ENCODE results near the gene AFF1.

Gene AFF1

DNA sequence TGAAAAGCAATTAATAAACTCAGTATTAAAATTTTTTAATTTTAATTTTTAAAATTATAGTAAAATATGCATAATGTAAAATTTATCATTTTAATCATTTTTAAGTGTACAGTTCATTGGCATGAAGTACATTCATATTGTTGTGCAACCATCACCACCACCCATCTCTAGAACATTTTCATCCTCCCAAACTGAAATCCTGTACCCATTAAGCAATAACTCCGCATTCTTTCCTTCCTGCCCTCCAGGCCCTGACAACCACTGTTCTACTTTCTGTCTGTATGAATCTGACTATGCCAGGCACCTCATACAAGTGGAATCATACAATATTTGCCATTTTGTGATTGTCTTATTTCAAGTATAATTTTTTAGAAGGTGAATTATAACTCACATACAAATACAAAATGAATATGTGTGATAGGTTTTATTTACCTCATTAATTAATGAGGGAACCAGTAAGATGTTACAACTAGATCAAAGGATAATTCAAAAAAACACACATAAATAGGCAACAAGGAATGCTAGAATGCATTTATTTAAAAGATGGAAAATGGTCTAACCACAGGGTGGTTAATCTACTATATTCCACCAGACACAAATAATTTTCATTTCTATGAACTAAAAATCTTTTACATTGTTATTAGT lies 13.1 kb upstream of the AFF1 start:
- no peak for DNase-seq (ENCODE audit: low spot score)

DNA sequence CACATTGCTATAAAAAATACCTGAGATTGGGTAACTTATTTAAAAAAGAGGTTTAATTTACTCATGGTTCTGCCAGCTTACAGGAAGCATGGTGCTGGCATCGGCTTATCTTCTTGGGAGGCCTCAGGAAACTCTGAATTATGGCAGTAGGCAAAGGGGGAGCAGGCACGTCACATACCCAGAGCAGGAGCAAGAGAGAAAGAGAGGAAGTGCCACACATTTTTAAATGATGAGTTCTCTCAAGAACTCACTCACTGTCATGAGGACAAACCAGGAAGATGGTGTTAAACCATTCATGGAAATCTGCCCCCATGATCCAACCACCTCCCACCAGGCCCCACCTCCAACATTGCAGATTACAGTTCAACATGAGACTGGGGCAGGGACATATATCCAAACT lies 10.0 kb upstream of the AFF1 start:
- DNase-seq (ENCODE audit: low spot score): peak; percentile 86

DNA sequence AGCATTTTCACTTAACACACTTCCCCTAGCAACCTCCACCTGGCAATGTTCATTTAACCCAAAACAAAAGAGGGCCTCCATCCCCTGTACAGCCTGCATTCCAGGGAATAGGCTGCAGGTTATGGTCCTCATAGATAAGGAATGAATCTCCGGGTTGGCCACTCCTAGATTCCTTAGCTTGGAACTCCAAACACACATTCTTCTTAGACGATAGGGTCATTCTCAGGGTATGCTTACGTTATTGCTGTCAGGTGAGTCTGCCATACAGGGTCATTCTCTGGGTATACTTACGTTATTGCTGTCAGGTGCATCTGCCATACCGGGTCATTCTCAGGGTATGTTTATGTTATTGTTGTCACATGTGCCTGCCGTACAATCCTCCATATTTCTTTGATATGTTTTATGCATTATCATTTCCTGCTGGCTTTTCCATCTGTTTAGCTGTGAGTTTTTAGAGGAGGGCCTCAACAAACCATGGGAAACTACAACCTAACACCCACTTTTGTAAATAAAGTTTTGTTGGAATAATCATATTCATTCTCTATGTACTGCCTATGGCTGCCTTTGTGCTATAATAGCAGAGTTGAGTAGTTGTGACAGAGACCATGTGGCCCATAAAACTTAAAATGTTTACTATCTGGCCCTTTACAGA lies 8.2 kb upstream of the AFF1 start:
- DNase-seq (ENCODE audit: low spot score): no peak

DNA sequence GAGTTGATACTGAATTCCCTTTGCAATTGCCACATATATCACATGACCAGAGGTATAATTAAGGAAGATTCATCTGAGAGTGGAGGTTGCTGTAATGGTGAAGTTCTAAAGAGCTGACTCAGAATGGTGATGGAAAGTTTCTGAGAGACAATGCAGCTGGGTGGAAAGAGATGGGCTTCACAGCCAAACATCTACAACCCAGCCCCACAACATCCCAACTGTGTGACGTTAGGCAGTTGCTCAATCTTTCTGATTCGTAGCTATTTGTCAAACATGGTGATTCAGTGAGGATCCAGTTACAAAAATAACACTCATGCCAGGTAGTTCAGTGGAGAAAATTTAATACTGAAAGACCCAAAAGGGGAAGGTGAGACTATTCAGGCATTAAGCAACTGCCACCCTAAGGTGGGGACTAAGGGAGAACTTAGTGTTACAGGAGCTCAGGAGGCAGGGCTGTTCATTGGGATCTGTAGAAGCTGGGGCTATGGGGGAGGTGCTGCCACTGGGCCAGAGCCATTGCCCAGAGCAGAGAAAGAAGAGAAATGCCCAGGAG lies 6.9 kb upstream of the AFF1 start:
- no peak for DNase-seq (ENCODE audit: low spot score)

DNA sequence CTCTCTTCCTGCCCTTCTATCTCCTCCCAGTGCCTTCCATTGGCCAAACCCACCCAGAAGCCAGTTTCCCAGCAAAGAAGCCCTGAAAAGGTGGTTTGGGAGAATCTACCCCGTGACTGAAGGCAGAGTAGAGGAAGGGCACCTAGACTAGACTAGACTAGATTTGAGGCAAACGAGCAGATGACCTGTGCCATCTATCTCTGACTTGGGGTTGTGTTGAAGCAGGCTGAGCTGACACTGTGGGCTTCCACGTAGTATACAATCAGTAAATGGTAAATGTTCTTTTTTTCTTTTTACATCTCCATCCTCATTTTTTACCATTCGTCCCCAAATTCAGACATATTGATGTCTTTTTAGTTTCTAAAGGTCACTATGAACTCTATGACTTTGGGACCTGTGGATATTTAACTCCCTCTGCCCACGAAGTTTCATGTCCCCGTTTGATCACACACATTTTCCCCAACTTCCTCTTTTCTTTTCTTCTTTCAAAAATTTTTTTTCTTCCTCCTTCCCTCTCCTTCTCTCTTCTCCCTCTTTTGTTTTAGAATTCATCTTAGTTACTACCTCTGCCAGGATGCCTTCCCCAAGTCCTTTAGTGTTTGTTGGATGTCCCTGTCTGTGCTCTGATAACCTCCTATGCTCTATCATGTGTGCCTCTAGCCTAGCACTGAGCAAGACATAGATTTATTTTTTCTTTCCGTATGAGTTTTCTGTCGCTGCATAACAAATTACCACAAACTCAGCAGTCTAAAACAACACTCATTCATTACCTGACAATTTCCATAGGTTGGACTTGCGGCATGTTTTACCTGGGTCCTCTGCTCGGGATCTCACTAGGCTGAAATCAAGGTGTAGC lies 6.2 kb upstream of the AFF1 start:
- DNase-seq (ENCODE audit: low spot score): no peak

DNA sequence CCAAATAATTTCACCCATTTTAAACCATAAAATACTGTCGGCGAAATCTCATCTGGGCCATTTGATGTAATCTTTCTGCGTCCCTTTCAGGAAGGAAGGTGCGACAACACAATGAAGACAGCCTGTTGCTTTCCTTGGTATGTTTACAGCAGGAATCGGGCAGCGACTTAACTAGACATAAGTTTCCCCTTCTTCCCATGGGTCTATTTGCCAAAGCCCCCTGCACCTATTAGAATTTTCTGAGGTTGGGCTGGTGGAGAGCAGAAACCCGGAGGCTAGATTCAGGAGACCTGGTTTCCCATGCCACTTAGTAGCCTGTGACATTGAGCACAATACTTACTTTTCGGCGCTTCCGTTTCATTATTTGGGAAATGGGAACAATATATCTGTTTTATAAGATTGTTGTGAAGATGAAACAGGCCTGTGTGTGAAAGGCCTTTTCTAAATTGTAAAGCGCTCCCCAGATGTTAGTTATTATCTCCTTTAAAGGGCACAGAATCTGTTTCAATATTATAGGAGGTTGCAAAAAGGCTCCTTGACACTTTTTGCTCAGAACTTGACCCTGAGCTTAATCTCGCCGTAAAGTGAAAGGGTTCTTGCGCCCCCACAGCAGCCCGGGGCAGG lies 552 bp upstream of the AFF1 start:
- DNase-seq (ENCODE audit: low spot score): peak; percentile 36

DNA sequence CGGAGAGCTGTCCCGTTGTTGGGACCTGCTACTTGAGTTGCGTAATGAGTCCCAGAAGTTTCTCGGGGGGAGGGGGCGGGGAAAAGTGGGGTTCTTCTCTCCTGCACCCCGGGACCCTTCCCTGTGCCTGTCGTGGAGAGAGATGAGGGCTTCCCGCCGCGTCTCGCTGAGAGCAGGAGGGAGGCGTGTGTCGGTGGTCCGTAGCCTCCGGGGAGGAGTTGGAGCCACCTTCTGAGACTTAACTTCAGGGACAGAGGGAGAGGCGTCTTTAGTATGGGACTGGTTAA lies 698 bp downstream of the AFF1 start:
- DNase-seq (ENCODE audit: low spot score): no peak

DNA sequence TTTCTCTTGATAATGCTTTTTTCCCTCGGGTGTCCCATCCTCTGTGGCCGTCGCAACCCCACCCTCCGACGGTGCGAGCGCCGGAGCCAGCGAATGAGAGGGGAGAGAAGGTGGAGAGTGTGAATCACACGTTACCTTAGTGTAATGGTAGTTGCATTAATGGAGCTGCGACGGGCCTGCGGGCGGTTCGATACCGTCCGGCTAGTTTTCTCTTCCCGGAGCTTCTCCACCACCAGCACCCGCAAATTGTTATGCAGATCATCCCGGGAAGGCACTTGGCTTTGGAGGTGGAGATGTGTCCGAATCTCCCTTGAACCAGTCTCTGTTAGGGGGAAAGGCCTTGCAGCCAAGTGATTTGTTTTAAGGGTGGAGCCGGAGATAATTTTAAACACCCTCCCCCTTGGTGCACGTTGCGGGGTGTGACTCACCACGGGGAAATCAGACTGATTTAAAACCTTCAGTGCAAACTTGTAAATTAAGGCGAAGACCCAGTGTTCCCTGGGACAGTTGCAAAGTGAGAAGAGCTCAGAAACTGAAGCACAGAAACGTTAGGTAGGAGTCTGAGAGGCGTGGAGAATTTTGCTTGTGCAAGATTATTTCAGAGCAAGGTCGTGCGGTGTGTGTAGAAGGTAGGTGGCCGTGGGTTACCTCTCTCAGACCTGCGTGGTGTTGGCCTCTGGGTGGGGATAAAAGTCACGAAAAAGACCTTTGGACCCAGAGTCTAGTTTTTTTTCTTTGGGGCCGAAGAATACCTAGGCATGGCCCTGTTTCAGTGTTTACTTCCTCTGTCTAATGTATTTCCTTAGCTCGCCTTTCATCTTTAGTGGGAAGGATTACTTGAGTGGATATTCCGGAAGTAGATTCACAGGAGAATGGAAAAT lies 1.3 kb downstream of the AFF1 start:
- DNase-seq (ENCODE audit: low spot score): peak; percentile 70

DNA sequence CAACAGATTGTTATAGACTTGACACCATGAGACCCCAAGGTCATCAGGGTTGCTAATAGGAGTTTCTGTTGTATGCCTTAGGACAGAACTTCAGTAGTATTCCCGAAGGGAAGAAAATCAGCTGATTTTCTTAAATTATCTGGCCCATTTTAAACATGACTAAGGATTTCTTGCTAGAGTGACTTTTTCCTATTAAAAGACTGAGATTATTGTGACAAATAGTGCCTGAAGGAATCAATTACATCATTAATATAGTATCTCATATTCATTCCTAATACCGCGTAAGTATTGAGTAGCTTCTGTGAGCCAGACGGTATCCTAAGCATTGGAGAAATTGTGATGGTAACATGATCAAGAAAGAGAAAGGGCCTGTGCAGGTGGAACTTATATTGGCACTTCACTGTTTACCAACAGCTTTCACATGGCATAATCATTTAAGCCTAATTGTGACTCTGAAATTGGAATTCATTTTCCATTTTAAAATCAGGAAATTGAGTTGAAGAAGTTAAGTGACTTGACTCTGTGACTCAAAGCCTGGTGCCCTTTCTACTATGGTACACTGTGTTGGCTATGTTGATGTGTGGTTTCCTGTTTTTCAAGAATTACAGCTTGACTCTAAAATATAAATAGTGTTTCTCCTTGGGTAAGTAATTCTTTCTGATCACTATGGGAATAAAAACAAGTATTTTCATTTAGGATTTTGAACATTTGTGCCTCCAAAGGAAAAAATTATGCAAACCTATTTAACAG lies 4.1 kb downstream of the AFF1 start:
- DNase-seq (ENCODE audit: low spot score): no peak

DNA sequence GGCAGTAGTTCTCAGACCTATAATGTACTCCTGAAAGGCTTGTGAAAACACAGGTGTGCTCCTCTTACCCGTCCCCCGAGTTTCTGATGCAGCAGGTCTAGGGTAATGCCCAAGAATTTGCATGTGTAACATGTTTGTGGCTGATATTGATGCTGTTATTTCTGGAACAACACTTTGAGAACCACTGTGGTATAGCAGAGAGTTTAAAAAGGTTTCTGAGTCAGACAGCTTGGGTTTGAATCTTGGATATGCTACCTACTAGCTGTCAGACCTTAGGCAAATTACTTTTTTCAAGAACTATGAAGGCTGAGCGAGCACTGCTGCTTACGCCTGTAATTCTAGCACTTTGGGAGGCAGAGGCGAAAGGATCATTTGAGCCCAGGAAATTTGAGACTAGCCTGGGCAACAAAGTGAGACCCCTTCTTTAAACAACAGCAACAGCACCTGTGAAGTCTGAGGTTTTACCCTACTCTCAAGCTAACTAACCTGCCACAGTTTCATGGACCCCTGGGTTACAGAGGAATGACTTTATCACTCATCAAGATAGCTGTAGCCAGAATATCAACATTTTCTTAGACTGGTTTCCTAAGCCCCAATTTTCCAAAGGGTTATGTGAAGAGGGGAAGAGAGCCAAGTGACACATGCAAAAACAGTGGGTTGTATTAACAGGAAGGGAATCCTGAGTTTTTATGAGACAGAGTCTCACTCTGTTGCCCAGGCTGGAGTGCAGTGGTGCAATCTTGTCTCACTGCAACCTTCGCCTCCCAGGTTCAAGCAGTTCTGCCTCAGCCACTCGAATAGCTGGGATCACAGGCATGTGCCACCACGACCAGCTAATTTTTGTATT lies 5.1 kb downstream of the AFF1 start:
- no peak for DNase-seq (ENCODE audit: low spot score)

DNA sequence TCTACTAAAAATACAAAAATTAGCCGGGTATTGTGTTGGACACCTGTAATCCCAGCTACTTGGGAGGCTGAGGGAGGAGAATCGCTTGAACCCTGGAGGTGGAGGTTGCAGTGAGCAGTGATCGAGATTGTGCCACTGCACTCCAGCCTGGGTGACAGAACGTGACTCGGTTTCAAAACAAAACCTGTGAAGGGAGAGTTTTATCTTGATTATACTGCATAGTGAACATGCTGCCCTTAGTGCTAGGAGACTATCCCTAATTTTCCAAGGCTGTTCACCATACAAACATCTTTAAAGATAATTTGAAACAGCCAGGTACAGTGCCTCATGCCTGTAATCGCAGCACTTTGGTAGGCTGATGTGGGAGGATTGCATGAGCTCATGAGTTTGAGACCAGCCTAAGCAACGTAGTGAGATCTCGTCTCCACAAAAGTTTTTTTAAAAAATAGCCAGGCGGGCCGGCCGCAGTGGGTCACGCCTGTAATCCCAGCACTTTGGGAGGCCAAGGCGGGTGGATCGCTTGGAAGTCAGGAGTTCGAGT lies 6.2 kb downstream of the AFF1 start:
- no peak for DNase-seq (ENCODE audit: low spot score)

DNA sequence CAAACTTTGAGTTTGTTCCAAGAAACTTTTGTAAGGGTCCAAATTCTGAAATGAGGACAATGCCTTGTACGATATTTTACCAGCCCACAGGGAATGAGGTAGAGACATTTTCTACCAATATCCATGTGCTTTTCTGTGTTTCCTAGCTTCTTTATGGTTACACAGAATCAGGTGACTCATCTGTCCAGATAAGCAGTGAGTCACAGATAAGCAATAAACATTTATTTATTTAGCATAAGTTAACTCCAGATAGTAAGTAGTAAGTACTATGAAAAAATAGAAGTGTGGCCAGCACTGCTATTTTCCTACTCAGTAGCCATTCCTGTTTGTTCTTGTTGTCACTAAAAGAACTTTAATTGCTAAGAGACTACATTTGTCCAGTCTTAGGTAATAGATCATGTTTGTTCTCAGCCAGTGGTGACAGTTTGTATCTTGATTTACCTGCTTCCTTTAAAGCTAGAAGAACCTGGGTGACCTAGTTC lies 7.4 kb downstream of the AFF1 start:
- DNase-seq (ENCODE audit: low spot score): peak; percentile 47

DNA sequence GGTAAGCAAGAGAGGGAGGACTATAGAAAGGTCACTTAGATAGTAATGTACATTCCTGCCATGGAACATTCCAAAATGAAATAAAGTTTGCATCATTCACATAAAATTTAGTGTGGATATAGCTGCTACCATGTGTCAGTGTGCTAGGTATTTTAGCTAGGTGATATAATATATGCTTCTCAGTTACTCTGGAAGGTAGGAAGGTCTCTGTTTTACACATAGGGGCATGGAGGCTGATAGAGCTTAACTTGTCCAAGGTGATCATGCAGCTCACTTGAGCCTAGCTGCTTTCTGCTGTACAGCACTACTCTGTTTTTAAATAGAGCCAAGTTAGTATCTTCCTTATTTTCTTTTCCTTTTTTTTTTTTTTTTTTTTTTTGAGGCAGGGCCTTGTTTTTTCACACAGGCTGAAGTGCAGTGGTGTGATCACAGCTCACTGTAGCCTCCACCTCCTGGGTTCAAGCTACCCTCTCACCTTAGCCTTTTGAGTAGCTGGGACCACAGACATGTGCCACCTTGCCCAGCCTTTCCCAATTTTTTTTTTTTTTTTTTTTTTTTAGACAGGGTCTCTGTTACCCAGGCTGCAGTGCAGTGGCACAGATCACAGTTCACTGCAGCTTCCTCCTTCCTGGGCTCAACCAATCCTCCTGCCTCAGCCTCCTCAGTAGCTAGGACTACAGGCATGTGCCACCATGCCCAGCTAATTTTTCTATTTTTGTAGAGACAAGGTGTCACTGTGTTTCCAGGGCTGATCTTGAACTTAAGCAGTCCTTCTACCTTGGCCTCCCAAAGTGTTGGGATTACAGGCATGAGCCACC lies 10.4 kb downstream of the AFF1 start:
- DNase-seq (ENCODE audit: low spot score): no peak

DNA sequence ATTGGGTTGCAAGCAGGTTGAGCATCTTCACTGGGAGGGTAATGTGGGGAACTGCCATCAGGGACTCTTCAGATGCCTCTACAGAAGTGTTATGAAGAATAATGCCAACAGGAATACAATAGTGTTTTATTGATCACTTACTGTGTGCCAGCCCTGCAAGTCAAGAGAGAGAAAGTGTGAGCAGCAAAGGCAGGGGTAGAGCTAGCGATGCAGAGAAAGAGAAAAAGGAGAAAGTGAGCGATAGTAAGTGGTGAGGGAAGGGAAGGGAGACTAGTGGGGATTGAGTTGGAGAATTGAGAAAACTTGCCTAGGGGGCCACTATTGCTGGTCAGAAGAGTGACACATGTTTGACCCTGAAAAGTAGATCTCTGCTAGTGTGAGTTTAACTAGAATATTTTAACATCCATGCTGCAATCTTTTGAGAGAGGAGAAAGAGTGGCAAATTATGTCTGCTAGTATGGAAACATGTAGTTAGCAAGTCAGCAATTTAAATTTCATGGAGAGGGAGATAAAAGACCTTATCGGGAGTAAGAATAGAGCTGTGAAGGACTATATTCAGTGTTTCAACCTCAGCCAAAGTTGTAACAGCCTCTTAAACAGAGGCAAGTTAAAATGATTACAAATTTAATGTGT lies 12.2 kb downstream of the AFF1 start:
- DNase-seq (ENCODE audit: low spot score): no peak

DNA sequence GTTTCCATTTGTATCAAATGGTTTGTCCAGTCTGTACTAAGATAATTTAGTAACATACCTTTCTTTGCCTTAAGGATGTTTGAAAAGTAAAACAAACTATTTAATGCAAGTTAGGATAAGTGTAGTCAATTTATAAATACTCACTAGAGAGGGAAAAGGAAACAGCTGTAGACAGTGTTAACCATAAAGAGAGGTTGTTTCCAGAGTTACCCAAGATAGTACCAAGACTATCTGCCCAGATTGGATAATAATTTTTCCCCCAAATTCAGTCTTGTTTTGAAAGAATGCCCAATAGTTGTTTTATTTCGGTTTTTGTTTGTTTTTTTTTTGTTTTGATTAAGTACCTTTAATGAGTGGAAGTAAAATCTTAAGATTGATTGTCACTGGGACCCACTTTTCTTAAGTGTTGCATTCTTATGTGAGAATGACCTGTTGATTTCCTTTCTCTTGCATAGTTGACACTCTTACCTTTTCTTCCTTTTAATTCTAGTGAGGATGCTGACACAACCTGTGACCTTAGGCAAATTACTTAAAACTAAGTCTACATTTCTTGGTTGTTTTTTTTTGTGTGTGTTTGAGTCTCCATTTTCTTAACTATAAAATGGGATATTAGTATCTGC lies 12.8 kb downstream of the AFF1 start:
- no peak for DNase-seq (ENCODE audit: low spot score)

DNA sequence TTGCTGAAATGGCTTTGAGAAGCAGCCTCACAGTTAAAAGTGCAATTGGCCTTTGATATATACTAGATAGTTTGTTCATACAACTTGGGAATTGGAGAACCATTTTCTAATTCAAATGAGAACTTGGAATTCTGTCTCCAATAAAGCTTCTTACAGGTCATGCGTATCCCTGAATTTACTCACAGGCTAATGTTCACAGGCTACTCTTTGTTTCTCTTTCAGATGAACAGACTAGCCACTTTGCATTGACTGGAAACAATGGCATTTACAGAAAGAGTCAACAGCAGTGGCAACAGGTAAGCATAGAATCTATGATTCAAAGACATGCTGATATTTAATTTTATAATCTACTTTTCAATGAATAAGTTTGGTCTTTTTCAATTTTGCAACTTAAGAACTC lies 13.5 kb downstream of the AFF1 start:
- no peak for DNase-seq (ENCODE audit: low spot score)

DNA sequence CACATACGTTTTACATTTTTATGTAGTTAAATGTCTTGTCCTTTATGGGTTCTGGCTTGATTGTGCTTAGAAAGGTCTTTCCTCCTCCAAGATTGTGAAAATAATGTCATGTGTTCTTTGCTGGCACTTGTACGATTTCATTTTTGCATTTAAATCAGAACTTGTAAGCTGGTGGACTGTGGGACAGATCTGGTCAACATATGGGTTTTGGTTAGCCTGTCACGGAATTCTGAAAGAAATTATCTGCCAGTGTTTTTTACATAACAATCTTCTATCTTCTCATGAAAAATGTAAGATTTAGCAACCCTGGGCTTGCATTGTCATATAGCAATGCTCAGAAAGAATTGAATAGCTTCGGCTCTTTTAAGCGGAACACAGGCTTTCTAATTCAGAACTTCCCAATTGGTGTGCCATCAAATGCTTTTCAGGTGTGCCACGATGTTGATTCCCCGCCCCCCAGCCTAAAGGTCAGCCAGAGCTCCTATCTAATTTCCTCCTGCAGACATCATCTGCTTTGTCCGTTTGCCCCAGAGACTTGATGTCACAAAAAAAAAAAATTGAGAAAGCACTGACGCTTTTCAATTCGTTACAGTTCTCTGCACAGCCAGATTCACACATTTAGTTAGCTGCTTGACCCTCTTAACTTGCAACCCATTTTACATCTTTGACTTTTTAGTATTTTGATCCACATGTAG lies 16.2 kb downstream of the AFF1 start:
- no peak for DNase-seq (ENCODE audit: low spot score)

All from kidney capillary endothelial cell (primary cell).